ENCODE results near the gene SREK1. TPM values are rescaled to one million over a fixed set of nuclear protein-coding genes. Genes with fewer than 3 reads are reported as not detected.
A peak's percentile ranks its signal among the peaks of the same experiment; 100 is the strongest.

Gene SREK1
- total RNA-seq, 3 donors from 2014 or later (not counting 1 experiment from before 2014, with no cell fraction given) = 151 to 177 (median 168) TPM

DNA sequence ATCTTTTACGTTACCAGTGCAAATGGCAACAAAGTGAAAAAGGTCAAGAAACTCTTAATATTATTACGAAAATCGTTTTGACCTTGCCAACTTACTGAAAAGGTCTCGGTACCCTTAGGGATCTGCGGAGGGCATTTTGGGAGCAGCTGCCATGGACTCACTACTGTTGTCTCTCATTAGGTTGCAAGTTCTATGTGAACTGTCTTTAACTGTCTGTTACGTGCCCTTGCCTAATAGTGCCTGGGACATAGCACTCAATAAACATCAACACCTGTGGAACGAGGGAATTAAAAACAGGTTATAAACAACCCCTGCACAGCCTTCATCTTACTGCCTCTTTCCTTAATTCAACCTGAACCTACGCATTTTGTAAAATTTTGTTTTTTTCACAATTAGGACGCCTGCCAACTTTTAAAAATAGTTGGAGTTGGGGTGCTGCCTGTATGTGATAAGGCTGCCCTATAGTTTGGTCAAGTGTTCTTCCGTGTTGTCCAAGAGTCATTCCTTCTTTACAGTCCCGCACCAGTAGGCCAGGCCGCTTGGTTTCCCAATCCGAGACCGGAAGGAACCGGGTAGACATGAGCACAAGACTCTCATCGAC, 527 bp upstream of the SREK1 start:
- no peaks in the 10 kb centered on the region for H3K27me3 Mint-ChIP-seq (ENCODE audit: low read depth in 2 of 2)
- no peaks in the 10 kb centered on the region for H3K36me3 Mint-ChIP-seq
- TF ChIP-seq, protein P1, sequence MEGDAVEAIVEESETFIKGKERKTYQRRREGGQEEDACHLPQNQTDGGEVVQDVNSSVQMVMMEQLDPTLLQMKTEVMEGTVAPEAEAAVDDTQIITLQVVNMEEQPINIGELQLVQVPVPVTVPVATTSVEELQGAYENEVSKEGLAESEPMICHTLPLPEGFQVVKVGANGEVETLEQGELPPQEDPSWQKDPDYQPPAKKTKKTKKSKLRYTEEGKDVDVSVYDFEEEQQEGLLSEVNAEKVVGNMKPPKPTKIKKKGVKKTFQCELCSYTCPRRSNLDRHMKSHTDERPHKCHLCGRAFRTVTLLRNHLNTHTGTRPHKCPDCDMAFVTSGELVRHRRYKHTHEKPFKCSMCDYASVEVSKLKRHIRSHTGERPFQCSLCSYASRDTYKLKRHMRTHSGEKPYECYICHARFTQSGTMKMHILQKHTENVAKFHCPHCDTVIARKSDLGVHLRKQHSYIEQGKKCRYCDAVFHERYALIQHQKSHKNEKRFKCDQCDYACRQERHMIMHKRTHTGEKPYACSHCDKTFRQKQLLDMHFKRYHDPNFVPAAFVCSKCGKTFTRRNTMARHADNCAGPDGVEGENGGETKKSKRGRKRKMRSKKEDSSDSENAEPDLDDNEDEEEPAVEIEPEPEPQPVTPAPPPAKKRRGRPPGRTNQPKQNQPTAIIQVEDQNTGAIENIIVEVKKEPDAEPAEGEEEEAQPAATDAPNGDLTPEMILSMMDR (IDR thresholded peaks at IDR 0.05) = no peak
- peak overlapping the region; percentile 91 for H3K4me3 ChIP-seq (ENCODE audit: low read length)
- peaks cover 34 to 36% of the 10 kb centered on the region in 2 donors for H3K4me1 Mint-ChIP-seq
- ATAC-seq (peak; percentile 12 to 14 (median 12)), DNase-seq (no peak)
- H3K27ac ChIP-seq (ENCODE audit: low read length) = peak overlapping the region; percentile 98
- no peaks in the 10 kb centered on the region for H3K27me3 ChIP-seq (ENCODE audit: control insufficient read depth, insufficient read depth, low read length)
- peak overlapping the region; percentile 99 to 100 for H3K27ac Mint-ChIP-seq
- peak overlapping the region; percentile 99 for H3K4me3 Mint-ChIP-seq
- intact Hi-C loops (cut with micrococcal nuclease) = loop anchor here (1.0 to 10.0 kb wide), 3 partner anchors 216 to 519 kb away; partner anchors contain the start of genes SHLD3, TRAPPC13 and TRIM23
- no peaks in the 10 kb centered on the region for H3K9me3 Mint-ChIP-seq
- peaks cover 4% of the 10 kb centered on the region for H3K4me1 ChIP-seq (ENCODE audit: control insufficient read depth, insufficient read depth, low read length)
- no peaks in the 10 kb centered on the region for H3K9me3 ChIP-seq (ENCODE audit: control insufficient read depth, insufficient read depth, low read length)
- no peaks in the 10 kb centered on the region for H3K36me3 ChIP-seq (ENCODE audit: control insufficient read depth, insufficient read depth, low read length)
- WGBS (ENCODE audit: insufficient coverage) = 34% methylated on average over 14 of the region's 16 CpGs

DNA sequence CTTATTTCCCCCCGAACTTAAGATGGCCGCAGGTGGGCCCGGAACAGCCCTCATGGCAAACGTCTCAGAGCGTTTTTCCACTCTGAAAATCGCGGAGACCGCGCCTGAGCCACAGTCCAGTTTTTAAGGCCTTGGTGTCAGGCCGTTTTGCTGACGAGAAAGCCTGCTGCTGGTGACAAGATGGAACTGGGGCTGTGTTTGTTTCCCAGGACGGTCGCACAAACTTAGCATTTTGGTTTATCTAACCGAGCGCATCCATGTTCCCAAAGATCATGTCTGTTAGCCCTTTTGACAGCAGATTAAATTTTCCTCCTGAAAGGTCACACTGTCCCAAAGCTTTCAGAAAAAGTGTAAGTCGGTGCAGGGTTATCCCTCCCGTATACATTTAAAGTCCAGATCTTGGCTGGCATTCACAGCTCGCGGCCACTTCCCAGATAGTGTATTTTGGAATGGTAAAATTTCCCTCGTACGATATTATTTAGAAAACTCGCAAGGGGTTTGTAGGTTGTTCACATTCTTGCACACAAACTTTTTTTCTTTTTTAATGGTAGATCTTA, 812 bp downstream of the SREK1 start:
- intact Hi-C loops (cut with micrococcal nuclease) = loop anchor here (1.0 to 10.0 kb wide), 4 partner anchors 218 to 520 kb away; partner anchors contain the start of genes NLN, SGTB, SHLD3 and TRAPPC13
- Histone ChIP-seq H3K4me1 (ENCODE audit: control insufficient read depth, insufficient read depth, low read length) (peaks cover 4% of the 10 kb centered on the region), H3K4me3 (ENCODE audit: low read length) (peak overlapping the region; percentile 91), H3K9me3 (ENCODE audit: control insufficient read depth, insufficient read depth, low read length) (no peaks in the 10 kb centered on the region), H3K36me3 (ENCODE audit: control insufficient read depth, insufficient read depth, low read length) (no peaks in the 10 kb centered on the region), H3K27ac (ENCODE audit: low read length) (peak overlapping the region; percentile 98), H3K27me3 (ENCODE audit: control insufficient read depth, insufficient read depth, low read length) (no peaks in the 10 kb centered on the region)
- Mint-ChIP-seq H3K27me3 (ENCODE audit: low read depth in 2 of 2) (no peaks in the 10 kb centered on the region), H3K36me3 (no peaks in the 10 kb centered on the region), H3K4me3 (peak overlapping the region; percentile 99), H3K27ac (peak overlapping the region; percentile 99 to 100), H3K4me1 (peaks cover 40 to 42% of the 10 kb centered on the region in 2 donors), H3K9me3 (no peaks in the 10 kb centered on the region)
- WGBS (ENCODE audit: insufficient coverage) = under 1% methylated on average over 19 of the region's 22 CpGs
- peak; percentile 57 to 67 (median 59) for ATAC-seq
- DNase-seq = no peak
- TF ChIP-seq, protein P1 (IDR thresholded peaks at IDR 0.05) = no peak

DNA sequence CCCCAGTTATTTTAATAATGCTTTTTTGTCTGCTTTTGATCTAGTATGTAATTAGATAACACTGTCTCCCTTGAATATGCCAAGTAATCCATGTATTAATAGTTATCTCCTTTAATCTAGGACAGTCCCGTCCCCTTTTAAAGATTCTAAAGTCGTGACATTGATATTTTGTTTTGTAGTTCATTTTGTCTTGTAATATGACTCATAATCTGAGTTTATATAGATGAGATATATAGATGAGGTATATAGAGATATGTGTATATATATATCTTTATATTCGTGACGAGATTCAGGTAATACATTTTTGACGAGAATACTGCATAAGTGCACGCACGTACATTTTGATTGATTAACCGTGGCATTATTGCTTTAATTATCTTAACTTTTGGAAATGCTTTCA, 1.6 kb downstream of the SREK1 start:
- Histone ChIP-seq H3K4me3 (ENCODE audit: low read length) (peak overlapping the region; percentile 91), H3K27ac (ENCODE audit: low read length) (no peak overlapping the region), H3K9me3 (ENCODE audit: control insufficient read depth, insufficient read depth, low read length) (no peaks in the 10 kb centered on the region), H3K27me3 (ENCODE audit: control insufficient read depth, insufficient read depth, low read length) (no peaks in the 10 kb centered on the region), H3K4me1 (ENCODE audit: control insufficient read depth, insufficient read depth, low read length) (peaks cover 4% of the 10 kb centered on the region), H3K36me3 (ENCODE audit: control insufficient read depth, insufficient read depth, low read length) (no peaks in the 10 kb centered on the region)
- intact Hi-C loops (cut with micrococcal nuclease) = loop anchor here (2.0 to 10.0 kb wide), 3 partner anchors 381 to 521 kb away; partner anchors contain the start of genes NLN, SGTB, SHLD3 and TRAPPC13
- H3K4me1 Mint-ChIP-seq = peaks cover 47 to 49% of the 10 kb centered on the region in 2 donors
- H3K27me3 Mint-ChIP-seq (ENCODE audit: low read depth in 2 of 2) = no peaks in the 10 kb centered on the region
- no peaks in the 10 kb centered on the region for H3K36me3 Mint-ChIP-seq
- TF ChIP-seq, protein P1 (IDR thresholded peaks at IDR 0.05) = no peak
- H3K9me3 Mint-ChIP-seq = no peaks in the 10 kb centered on the region
- ATAC-seq (no peak), DNase-seq (no peak)
- H3K4me3 Mint-ChIP-seq = peak overlapping the region; percentile 99
- 88% methylated on average over 6 of the region's 8 CpGs for WGBS (ENCODE audit: insufficient coverage)
- H3K27ac Mint-ChIP-seq = peak overlapping the region; percentile 99 to 100

Data from natural killer cell (primary cell).